GM21576 (cell line): ENCODE measurements around the gene TMA7.
"Not testable (repeated sequence)": the region's sequence is repeated elsewhere in the genome, so short reads cannot be mapped to it uniquely, and the experiment has no call there.

Experiments used
- ATAC-seq: cut with Tn5 transposase; IDR thresholded peaks from one replicate; pipeline ENCODE4 v1.9.1; 2021; ENCODE audit warnings: mild to moderate bottlenecking, moderate library complexity; ENCODE audit not compliant: unreplicated experiment

TMA7 gene

DNA sequence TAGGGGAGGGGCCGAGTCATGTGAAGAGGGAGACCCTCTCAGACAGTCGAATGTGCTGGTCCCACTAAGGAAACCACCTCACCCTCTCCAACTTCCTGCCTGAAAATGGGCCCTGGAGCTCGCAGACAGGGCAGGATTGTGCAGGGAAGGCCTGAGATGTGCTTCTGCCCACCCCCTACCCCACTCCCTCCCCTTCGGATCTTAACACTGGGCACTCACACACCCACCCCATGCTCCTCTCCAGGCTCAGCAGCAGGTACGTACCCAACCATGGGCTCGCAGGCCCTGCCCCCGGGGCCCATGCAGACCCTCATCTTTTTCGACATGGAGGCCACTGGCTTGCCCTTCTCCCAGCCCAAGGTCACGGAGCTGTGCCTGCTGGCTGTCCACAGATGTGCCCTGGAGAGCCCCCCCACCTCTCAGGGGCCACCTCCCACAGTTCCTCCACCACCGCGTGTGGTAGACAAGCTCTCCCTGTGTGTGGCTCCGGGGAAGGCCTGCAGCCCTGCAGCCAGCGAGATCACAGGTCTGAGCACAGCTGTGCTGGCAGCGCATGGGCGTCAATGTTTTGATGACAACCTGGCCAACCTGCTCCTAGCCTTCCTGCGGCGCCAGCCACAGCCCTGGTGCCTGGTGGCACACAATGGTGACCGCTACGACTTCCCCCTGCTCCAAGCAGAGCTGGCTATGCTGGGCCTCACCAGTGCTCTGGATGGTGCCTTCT is 26.5 kb downstream of the TMA7 start:
- ATAC-seq: no peak

DNA sequence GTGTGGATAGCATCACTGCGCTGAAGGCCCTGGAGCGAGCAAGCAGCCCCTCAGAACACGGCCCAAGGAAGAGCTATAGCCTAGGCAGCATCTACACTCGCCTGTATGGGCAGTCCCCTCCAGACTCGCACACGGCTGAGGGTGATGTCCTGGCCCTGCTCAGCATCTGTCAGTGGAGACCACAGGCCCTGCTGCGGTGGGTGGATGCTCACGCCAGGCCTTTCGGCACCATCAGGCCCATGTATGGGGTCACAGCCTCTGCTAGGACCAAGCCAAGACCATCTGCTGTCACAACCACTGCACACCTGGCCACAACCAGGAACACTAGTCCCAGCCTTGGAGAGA is 27.0 kb downstream of the TMA7 start:
- ATAC-seq: no peak

DNA sequence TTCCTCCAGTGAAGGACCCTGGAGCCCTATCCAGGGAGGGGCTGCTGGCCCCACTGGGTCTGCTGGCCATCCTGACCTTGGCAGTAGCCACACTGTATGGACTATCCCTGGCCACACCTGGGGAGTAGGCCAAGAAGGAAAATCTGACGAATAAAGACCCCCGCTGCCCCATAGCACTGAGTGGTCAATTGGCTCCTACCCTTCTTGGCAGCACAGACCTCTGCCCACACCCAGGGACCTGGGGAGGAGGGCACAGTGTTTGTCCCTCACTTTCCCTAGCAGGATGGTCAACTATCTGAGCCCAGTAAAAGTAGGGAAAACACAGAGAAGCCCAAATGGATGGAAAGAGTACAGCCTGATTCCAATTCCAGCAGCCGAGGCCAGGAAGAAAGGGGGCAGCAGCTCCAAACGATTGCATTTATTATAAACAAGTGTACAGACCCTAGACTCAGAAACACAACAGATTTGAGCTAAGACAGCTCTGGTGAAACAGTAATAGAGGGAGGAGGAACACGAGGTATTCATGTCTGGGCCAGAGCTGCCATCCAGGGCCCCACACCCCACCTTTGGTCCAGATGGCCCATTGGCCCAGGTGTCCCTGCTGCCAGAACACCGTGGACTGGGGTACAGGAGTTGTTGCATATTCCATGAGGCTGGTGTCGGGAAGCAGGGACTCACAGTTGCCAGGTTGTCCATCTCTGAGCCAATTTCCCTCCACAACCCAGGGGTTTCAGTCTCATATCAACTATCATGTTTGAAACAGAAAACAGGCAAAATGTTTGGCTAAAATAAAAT is 27.6 kb downstream of the TMA7 start:
- ATAC-seq: no peak

DNA sequence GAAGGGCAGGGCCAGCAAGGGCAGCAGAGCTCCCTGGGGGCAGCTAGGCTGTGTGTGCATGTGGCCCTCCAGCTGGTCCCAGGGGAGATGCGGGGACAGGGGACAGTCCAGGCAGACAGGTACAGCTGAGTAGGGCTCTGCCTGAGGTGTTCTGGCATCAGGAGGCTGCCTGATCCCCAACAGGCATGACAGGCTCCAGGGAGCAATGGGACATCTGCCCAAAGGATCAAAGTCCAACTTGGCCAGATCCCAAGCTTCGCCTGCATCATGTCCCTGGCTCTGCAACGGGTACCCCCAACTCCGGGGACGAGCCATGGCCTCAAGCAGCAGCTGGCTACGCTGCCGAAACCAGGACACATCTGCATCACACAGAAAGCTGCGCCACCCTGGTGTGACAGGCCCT is 28.3 kb downstream of the TMA7 start:
- ATAC-seq: no peak

- ATAC-seq: no peak
Observed at GRCh38 chr3:48469046-48469915, 29.2 kb downstream of the TMA7 start.

DNA sequence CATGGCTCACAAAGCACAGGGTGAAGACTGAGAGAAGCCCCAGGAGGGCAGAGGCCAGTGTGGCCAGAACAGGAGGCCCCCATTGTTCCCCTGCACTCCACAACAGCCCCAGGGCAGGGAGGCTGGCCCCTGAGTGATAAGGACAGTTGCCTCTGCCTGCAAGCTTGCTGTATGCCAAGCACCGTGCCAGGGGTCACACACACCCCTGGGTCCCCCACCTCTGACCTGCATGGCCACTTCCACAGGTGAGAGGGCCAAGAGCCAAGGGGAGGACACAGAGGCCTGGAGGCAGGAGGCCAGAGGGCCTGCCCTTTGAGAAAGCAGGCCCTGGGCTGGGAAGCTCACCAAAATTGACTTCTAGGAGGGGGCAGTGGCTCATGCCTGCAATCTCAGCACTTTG is 30.2 kb downstream of the TMA7 start:
- ATAC-seq: no peak

DNA sequence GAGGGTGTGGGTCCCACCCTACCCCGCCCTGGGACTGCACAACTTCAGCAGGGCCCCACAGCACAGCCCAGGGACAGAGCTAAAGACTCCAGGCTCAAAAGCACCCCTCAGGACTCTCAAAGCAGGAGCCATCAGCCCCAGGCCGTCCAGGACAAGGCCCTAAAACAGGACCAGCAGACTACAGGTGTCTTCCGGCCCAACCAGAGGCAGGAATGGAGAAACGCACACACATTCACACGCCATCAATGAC is 32.5 kb downstream of the TMA7 start:
- ATAC-seq: peak; percentile 16

- ATAC-seq: peak; percentile 74
Observed at GRCh38 chr3:48472923-48473616, 33.0 kb downstream of the TMA7 start.

DNA sequence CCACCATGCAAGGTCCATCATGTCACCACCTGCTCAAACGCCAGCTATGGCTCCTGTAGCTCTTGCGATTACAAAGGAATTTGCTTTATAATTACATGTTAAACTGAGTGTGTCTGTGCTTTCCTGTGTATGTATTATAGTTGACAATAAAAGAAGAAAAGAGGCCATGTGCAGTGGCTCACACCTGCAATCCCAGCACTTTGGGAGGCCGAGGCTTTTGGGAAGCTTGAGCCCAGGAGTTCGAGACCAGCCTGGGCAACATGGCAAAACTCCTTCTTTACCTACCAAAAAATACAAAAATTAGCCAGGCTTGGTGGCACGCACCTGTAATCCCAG is 33.5 kb downstream of the TMA7 start:
- ATAC-seq: no peak

GRCh38 chr3:48474031-48474430 is 34.0 kb downstream of the TMA7 start:
- not testable (repeated sequence) for ATAC-seq

DNA sequence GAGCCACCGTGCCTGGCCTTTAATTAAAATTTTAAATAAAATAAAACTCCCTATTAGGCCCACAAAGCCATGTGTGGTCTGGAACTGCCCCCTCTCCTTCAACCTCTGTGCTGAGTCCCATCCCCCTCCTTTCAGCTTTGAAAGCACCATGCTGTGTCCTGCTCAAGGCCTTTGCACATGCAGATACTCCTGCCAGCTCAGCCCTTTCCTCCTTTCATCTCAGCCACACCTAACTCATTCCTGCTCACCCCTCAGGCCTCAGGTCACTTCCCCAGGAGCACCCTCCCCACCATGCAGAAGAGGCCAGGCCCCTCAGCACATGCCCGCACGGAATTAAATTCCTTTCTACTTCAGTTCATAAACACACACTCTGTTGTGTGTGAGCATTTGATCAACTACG is 34.6 kb downstream of the TMA7 start:
- no peak for ATAC-seq

- no peak for ATAC-seq
Observed at GRCh38 chr3:48475188-48475587, 35.1 kb downstream of the TMA7 start.

- ATAC-seq: no peak
Observed at GRCh38 chr3:48476426-48477053, 36.5 kb downstream of the TMA7 start.

DNA sequence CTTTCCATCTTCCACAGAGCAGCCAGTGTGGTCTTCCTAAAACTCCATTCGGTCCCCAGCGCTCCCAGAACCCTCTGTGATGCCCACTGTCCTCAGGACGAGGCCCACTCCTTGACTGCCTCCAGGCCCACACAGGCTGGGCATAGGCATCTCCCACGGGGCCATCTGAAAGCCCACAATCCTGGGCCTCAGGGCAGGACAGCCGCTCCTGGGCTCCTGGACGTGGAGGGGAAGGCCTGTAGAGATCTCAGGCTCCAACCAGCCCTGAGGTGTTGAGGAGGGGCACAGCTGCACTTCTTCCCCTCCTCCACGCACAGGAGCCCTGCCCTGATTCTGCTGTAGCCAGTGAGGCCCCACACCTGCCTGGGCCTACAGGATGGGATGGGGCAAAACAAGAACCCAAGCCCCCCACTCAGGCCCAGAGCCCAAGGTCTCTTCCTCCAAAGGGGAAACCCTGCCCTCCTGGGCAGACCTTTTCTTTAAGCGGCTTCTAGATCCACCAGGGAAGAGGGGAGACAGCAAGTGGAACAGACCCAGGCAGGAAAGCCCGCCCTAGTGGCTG is 38.0 kb downstream of the TMA7 start:
- no peak for ATAC-seq

DNA sequence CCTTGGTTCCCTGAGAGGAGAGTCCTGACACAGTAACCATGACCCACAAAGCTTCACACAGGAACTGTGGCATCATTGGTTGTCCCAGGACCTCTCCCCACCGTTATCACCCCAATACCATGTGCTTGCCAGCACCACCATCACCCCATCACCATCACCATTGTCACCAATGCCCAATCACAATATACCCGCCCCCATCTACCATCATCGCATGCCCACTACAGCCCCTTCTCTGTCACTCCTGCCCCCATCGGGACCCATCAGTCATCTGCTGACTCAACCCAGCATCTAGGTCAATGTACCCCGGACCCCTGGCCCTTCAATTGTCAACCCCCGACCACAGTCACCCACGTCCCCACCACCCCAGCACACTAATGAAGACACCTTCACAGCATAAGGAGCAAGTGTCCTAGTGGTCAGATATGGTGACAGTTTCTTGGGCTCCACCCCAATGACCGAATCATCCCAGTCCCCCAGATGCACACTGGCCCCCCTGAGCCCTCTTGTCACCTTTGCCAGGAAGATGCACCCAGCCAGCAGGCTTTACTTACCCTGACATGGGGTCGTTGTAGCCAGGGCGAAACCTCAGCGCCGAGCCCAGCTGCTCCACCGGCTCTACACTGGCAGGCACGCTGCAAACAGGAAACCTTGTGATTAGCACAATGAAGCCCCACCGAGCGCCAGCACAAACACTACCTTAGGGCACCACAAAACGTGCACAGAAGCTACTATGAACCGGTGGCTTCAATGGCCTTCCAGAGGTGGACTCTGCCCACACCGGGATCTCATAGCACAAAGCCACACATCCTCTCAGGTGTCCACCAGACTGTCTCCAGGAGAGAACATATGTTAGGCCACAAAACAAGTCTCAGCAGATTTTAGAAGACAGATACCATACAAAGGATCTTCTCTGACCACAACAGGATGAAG is 38.8 kb downstream of the TMA7 start:
- no peak for ATAC-seq

DNA sequence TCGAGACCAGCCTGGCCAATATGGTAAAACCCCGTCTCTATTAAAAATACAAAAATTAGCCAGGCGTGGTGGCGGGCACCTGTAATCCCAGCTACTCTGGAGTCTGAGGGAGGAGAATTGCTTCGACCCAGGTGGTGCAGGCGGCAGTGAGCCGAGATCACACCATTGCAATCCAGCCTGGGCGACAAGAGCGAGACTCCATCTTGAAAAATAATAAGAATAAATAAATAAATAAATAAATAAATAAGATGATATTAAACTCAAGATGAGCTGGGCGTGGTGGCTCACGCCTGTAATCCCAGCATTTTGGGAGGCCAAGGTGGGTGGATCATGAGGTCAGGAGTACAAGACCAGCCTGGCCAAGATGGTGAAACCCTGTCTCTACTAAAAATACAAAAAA is 40.8 kb downstream of the TMA7 start:
- ATAC-seq: not testable (repeated sequence)

DNA sequence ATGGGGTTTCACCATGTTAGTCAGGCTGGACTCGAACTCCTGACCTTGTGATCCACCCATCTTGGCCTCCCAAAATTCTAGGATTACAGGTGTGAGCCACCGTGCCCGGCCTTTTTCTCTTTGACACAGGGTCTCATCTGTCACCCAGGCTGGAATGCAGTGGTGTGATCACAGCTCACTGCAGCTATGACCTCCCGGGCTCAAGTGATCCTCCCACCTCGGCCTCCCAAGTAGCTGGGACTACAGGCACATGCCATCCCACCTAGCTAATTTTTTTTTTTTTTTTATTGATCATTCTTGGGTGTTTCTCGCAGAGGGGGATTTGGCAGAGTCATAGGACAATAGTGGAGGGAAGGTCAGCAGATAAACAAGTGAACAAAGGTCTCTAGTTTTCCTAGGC is 42.8 kb downstream of the TMA7 start:
- ATAC-seq: not testable (repeated sequence)

GRCh38 chr3:48486952-48487351 is 46.9 kb downstream of the TMA7 start:
- ATAC-seq: no peak

- no peak for ATAC-seq
Observed at GRCh38 chr3:48492461-48493202, 52.6 kb downstream of the TMA7 start.
